ENCODE data around the gene DLK2.
A peak's percentile ranks its signal among the peaks of the same experiment; 100 is the strongest.
"Not testable (repeated sequence)": the region's sequence is repeated elsewhere in the genome, so short reads cannot be mapped to it uniquely, and the experiment has no call there.

DLK2 gene

DNA sequence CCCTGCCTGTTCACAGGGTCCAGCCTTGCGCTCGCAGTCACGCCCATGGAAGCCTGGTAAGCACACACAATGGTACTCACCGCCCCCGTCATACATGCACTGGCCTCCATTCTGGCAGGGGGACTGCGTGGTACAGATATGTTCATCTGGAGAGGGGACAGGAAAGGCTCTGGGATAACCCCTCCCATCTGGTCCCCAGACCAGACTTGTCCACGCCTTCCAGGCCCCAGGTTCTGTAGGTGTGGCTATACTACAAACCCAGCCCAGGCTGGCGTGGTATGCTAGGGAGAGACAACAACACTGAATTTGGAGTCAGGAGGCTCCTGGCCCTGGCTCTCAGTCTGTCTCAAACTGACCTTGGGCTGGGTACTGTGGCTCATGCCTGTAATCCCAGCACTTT, 3.4 kb downstream of the DLK2 start:
- DNase-seq = no peak

DNA sequence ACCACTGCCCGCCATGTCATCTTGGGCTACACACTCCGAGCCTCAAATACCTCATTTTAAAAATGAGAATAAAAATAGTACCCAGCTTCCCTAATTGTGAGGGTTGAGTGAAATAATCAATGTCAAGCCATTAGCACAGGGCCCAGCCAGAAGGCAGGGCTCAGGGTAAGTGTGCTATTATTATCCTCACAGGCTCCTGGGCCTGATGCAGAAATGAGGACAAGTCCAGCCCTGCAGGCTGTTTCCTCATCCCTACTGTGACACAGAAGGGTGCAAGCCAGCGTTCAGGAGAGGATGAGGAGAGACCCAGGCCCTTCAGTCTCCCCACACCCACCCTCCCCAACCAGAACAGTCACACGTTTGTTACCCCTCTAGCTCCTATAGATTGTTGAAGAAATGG, 4.0 kb downstream of the DLK2 start:
- DNase-seq = no peak

DNA sequence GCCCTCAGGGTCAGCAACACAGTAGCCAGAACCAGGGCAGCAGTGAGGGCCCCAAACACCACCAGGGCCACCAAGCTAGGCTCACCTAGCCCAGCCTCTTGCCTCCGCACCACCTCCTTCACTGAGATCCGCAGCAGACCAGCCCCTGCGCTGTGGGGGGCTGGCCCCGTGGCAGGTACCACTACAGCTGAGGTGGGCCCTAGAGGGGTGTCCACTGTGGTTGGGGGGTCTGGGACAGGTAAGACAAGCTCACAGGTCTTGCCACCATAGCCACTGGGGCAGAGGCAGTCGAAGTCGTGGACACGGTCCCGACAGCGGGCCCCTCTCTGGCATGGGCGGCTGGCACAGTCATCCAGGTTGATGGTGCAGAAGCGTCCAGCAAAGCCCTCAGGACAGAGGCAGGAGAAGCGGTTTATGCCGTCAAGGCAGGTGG, 4.6 kb downstream of the DLK2 start:
- no peak for DNase-seq

DNA sequence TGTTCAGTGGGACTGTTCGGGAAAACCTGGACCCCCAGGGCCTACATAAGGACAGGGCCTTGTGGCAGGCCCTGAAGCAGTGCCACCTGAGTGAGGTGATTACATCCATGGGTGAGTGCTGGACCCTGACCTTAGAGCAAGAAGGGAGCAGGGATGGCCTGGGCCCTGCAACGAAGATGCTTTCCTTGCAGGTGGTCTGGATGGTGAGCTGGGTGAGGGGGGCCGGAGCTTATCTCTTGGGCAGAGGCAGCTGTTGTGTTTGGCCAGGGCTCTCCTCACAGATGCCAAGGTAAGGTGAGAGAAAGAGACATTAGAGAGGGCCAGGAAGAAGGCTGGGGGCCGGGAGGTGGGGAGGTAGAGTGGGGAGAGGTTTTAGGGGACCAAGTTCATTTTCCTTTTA, 6.4 kb downstream of the DLK2 start:
- DNase-seq = no peak

DNA sequence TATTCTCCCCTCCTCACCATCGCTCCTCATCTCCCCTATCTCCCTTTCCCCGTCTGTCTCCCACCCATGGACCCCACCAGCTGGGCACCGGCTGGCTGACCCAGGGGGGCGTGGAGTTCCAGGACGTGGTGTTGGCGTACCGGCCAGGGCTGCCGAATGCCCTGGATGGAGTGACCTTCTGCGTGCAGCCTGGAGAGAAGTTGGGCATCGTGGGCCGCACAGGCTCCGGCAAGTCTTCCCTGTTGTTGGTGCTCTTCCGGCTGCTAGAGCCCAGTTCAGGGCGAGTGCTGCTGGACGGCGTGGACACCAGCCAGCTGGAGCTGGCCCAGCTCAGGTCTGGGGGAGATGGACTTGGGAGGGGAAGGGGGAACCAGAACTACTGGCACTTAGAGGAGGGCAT, 7.7 kb downstream of the DLK2 start:
- no peak for DNase-seq

DNA sequence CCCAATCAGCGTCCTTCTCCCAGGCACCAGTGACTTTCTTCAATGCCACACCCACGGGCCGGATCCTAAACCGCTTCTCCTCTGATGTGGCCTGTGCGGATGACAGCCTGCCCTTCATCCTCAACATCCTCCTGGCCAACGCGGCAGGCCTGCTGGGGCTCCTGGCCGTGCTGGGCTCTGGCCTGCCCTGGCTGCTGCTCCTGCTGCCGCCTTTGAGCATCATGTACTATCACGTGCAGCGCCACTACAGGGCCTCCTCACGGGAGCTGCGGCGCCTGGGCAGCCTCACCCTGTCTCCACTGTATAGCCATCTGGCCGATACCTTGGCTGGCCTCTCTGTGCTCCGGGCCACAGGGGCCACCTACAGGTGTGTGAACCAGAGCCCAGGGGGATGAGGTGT, 9.8 kb downstream of the DLK2 start:
- DNase-seq = no peak

DNA sequence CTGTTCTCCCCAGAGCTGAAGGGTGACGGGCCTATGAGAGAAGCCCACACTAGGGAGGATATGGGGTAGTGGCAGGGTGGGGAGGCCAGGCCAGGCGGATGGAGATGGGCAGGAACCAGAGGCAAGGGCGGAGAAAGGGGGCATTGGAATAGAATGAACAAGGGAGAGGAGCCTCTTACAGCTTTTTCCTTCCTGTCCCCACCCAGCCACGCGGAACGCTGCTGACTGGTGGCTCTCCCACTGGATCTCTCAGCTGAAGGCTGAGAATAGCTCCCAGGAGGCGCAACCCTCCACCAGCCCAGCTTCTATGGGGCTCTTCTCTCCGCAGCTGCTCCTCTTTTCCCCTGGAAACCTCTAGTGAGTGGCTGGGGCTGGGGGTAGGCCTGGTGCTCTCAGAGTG, 10.8 kb downstream of the DLK2 start:
- DNase-seq = no peak

DNA sequence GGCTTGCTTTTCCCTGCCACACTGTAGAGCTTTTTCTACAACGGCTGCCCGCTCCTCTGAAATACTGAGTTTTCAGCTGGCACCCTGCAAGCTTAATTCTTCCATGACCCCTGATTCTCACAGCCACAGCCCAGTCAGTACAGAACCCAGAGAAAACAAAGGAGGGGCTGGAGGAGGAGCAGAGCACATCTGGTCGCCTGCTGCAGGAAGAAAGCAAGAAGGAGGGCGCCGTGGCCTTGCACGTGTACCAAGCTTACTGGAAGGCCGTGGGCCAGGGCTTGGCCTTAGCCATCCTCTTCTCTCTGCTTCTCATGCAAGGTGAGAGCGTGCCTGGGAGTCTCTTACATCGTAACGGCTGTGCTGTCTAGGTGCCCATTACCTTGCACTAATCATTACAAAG, 11.3 kb downstream of the DLK2 start:
- DNase-seq = no peak

DNA sequence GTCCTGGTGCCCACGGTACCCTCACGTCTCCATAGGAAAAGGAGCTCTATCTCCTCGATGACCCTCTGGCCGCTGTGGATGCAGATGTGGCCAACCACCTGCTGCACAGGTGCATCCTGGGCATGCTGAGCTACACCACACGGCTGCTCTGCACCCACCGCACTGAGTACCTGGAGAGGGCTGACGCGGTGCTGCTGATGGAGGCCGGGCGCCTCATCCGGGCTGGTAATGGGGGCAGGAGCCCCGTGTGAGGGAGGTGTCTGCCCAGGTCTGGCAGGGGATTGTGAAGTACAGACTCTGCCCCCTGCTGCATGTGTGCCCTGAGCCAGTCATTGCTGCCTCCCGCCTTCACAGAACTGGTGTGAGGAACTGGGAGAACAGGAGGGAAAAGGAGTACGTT, 12.4 kb downstream of the DLK2 start:
- DNase-seq = no peak

DNA sequence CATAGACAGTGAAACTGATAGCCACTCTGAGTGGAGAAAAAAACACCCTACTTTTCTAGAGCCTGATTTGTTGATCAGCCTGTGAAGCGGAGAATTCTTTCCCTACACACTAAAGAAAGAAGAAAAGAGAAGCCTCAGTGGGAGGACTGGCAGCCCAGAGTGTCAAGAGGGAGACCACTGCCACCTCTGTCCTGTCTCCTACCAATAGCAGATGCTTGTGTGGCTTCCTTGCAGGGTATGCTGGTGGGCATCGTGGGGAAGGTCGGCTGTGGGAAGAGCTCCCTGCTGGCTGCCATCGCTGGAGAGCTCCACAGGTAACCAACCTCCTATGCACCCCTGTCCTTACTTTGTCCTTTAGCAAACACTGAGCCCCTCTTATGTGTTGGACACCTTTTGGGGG, 17.6 kb downstream of the DLK2 start:
- DNase-seq = no peak

DNA sequence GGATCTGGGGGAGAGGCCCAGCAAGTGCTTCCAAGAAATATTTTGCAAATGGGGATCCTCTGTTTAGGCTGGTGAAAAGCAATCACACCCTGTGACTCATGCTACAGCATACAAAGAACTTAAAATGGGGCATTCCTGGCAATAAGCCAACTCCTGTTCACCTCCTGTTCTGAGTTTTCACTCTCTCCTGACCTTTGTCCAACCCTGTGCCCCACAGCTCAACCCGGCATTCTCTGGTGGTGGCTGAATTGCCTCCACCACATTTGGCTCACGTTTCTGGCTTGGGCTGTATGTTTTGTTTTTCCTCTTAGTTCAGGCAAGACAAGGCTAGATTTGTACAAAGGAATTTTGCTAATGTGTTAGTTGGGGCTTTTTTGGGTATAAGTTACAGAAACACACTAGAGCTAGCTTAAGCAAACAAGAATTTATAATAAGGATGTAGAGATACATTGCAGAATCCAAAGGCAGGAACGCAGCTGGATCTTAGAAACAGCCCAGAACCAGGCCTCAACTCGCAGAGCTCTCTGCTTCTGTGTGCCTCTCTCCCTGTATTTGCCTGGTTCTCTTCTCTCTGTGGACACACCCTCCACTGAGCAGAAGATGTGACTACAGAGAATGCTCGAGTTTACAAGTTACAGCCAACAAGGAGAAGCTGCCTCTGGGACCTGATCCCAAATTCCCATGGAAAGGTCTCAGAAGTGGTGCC, 18.6 kb downstream of the DLK2 start:
- no peak for DNase-seq

DNA sequence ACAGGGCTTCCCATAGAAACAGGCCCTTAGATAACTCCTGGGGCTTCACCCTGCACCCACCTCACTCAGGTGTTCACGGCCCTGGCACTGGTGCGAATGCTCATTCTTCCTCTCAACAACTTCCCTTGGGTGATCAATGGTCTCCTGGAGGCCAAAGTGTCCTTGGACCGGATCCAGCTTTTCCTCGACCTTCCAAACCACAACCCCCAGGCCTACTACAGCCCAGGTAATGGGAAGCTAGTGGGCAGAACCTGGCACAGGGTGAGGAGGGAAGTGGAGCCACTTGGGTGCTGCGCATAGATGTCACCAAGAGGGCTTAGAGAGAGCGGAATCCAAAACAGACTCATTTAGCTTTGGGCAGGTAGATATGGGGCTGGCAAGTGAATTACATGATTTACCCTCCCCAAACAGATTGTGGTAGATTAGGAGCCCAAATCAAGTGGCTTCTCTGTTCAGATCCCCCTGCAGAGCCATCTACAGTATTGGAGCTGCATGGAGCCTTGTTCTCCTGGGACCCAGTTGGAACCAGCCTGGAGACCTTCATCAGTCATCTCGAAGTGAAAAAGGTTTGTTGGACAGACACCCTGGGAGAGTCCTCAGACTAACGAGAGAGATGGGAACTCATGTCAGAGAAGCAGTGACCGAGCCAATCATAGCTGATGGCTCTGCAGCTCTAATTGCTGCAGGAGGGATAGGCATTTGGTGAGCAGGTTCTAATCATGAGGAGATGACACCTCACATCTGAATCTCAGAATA, 19.5 kb downstream of the DLK2 start:
- DNase-seq = no peak

DNA sequence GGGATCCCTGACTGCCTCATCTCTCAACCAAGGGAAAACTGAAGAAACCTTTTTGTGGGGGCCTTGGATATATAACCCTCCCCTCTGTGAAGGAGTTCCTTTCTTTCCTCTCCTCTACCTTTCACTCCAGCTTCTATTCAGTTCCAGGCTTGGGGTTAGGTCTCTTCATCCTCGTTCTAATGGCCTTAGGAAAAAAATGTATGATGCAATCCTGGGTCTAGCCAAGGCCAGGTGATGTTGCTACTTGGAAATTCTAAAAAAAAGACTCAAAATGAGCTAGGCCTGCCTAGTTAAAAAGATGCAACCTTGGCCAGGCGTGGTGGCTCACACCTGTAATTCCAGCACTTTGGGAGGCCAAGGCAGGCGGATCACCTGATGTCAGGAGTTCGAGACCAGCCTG, 20.4 kb downstream of the DLK2 start:
- no peak for DNase-seq

DNA sequence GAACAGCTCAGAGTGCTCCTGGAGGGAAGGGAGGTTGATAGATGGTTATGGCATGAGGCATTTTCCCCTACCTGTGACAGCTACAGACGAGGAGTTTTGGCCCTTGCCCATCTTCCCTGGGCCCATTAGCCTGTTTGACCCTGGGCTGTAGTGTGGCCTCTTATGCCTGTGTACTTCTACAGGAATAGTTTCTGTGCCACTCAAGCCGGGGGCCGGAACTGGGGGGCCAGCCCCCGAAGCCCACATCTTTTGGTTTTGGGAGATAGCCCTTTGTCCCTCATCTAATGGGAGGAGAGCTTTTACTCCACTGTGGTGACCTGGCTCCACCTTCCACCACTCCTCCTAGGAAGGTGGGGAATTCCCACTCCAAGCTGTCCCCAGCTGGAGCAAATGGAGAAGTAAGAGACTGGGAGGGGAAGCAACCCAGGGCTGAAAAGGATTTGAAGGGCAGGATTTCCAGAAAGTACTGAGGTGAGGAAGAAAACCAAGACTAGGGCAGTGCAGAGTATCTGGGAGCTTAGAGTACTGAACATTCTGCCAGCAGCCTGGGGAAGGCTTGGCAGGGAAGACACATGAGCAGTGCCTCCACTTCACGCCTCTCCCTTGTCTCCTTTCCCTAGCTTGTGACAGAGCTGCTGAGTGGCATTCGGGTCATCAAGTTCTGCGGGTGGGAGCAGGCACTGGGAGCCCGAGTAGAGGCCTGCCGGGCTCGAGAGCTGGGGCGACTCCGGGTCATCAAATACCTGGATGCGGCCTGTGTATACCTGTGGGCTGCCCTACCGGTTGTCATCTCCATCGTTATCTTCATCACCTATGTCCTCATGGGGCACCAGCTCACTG, 21.1 kb downstream of the DLK2 start:
- DNase-seq = no peak

DNA sequence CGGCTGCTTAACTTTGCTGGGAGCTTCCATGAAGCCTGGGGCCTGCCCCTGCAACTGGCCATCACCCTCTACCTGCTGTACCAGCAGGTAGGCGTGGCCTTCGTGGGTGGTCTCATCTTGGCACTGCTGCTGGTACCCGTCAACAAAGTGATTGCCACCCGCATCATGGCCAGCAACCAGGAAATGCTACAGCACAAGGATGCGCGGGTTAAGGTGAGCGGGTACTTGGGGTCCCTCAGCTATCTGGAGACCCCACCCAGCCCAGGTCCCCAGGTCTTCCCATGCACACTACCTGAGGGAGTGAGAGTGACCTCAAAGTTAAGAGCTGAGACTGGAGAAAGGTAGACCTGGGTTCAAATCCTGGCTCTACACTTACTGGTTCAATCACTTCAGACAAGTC, 22.2 kb downstream of the DLK2 start:
- DNase-seq = no peak

DNA sequence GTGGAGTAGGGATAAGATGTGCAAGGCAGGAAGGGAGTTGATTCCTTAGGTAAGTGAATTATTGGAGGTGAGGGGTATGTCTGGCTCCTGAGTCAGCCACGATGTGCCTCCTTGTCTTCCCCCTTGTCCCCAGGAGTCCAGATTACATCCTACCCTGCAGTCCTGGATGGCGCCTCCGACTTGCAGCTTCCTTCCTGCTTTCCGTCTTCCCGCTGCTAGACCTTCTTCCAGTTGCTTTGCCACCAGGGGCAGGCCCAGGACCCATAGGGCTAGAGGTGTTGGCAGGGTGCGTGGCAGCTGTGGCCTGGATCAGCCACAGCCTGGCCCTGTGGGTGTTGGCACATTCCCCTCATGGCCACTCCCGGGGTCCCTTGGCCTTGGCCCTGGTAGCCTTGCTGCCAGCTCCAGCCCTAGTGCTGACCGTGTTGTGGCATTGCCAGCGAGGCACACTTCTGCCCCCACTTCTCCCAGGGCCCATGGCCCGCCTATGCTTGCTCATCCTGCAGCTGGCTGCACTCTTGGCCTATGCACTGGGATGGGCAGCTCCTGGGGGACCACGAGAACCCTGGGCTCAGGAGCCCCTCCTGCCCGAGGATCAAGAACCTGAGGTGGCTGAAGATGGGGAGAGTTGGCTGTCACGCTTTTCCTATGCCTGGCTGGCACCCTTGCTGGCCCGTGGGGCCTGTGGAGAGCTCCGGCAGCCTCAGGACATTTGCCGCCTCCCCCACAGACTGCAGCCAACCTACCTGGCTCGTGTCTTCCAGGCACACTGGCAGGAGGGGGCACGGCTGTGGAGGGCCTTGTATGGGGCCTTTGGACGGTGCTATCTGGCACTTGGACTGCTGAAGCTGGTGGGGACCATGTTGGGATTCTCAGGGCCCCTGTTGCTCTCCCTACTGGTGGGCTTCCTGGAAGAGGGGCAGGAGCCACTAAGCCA, 23.1 kb downstream of the DLK2 start:
- no peak for DNase-seq

DNA sequence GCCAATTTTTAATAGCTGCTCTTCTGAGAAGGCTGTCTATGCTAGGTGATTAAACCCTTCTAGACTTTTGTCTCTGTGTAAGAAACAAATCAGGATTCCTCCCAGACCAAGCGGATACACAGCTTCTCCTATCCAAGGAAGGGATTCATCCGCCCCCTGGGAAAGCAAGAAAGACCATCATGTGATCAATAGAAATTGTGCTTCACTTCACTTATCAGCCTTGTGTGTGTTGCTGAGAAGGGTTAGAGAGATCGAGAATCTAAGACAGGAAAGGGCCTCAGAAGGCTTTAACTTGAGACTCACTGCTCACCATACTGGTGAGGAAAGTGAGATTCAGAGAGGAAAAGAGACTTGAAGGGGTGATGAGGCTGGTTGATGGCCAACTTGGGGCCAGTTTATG, 26.5 kb downstream of the DLK2 start:
- no peak for DNase-seq

DNA sequence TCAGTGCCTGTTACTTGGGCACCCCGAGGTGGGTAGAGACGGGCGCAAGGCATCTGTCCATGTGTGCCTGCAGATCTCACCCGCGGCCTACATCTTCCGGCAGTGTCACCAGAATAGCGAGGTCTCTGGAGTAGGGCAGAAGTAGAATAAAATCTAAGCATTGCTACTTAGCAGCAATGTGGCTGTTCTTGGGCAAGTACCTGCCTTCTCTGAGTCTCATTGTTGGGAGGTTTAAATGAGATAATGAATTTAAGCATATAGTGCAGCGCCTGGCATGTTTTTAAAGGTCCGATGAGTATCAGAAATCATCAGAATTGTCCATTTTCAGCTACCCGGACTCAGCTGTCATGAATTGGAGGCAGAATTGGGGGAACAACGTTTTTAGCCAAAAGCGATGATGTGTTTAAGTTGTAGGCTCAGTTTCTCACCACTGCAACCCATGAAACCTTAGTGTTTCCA, 27.2 kb downstream of the DLK2 start:
- DNase-seq = no peak

DNA sequence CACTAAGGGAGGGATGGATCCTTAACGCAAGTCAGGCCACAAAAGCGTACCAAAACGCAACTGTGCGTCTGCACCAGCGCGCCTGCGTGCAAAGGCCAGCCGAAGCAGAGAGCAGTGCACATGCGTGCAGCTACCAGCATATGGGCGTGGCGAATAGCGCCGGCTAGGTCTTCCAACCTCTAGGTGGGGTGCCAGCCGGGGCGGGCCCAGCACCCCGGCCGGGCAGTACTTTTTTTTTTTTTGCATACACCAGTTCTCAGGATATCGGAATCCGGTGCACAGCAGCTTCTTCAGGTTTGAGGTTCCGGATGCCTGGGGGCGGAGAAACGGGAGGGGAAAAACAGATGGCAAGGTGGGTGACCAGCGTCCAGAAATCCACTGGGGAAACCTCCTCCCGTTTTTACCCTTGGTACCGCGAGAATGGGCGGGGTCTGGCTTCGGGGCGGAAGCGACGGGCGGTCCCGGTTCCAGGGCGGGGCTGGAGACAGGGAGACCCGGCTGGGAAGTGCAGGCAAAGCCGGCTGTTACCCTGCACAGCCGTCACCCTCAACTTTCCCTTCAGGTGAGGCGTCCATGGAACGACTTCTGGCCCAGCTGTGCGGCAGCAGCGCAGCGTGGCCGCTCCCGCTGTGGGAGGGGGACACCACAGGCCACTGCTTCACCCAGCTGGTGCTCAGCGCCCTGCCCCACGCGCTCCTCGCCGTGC, 27.8 kb downstream of the DLK2 start, which contains the start of gene ABCC10:
Gene ABCC10, plus strand, starts transcription at position 136 of the 706 bp plus-strand sequence. Its CDS starts 438 bp downstream, at position 574.
- peak; percentile 92 for DNase-seq

DNA sequence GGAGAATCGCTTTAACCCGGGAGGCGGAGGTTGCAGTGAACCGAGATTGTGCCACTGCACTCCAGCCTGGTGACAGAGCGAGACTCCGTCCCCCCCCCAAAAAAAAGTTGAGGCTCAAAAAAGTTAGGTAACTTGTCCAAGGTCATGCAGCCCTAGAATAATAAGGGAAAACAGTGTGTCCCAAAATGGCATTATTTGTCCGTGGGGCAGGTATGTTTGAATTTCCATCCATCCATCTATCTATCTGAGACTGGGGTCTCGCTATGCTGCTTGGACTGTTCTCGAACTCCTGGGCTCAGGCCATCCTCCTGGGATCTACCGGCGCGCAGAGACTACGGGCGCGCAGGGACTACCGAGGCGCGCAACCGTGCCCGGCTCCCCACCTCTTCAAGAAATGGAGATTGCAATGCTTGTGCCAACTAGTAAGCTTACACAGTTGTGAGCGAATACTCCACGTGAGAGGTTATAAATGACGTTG, 28.4 kb downstream of the DLK2 start:
- DNase-seq = no peak

DNA sequence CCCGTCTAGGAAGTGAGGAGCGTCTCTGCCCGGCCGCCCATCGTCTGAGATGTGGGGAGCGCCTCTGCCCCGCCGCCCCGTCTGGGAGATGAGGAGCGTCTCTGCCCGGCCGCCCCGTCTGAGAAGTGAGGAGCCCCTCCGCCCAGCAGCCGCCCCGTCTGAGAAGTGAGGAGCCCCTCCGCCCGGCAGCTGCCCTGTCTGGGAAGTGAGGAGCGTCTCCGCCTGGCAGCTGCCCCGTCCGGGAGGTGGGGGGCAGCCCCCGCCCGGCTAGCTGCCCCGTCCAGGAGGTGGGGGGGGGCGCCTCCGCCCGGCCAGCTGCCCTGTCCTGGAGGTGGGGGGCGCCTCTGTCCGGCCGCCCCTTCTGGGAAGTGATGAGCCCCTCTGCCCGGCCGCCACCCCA, 30.3 kb downstream of the DLK2 start:
- DNase-seq = not testable (repeated sequence)

DNA sequence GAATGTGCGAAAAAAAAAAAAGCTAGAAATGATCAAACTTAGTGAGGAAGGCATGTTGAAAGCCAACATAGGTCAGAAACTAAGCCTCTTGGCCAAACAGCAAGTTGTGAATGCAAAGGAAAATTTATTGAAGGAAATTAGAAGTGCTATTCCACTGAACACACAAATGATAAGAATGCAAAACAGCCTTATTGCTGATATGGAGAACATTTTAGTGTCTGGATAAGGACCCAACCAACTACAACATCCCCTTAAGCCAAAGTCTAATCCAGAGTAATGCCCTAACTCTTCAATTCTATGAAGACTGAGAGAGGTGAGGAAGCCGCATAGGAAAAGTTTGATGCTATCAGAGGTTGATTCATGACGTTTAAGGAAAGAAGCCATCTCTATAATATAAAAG, 33.5 kb downstream of the DLK2 start:
- no peak for DNase-seq
